ENCODE data around the gene PELO.

Gene PELO

DNA sequence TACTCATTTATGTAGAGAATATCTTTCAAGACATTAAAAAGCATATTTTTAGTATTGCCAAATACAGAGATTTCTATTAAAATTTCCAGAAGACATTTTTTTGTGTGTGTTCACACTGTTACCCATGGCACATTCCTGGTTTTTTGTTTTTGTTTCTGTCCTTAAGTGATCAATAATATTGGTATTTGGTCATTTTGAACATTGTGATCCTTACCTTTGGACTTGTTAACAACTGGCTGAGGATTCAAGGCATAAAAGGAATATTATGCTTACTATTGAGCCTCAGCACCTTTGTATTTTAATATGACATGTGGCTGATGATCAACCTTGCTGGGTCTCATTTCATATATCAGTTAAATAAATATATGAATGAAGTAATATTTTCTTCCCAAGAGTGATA, 41.9 kb downstream of the PELO start:
- DNase-seq (ENCODE audit: low read depth in 2 of 2) = no peak

DNA sequence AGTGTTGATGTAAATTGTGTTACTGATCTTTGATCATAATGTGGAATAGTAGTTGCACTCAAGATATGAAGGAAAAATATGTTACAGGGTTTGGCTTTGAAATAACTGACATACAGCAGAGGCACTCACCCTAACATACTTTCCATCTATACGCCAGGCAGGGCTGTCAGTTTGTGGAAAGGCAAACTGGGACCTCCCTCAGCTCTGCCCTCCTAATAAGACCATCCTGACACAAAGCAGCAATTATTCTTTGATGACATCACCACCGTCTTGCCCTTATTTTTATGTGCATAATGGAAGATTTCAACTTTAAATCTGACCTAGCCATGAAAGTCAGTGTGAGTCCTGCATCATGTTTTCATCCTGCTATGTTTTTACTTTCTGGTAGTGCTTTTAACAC, 42.9 kb downstream of the PELO start:
- DNase-seq (ENCODE audit: low read depth in 2 of 2) = no peak

DNA sequence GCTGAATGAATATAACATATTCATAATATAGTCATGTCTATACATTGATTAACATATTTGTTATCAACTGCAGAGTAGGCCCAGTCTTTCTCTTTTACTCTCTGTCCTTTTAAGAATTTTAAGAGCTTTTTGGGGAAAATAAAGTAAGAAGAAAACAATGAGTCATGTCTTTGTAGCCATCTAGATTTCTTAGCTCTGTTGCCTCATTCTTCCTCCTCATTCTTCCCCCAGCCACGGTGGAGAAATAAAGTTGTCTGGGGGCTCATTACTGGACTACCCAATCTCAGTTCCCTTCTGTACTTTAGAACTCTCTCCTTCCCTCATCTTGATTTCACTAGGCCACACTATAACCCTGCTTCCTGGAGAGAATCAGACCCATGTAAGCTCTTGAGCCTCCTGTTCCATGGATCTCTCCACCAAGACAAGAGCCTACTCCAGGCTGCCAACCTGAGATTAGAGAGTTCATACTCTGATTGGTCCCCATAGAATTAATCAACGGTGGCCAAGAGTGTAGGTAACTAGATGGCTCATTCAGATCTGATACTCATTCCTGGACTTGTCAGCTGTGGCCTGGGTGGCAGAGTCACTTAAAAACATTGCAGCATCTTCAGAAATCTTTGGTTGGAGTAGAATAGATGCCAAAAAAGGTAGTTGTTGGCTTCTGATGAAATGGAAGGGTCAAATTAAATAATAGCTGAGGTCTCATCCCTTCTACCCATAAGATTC, 44.2 kb downstream of the PELO start:
- no peak for DNase-seq (ENCODE audit: low read depth in 2 of 2)

DNA sequence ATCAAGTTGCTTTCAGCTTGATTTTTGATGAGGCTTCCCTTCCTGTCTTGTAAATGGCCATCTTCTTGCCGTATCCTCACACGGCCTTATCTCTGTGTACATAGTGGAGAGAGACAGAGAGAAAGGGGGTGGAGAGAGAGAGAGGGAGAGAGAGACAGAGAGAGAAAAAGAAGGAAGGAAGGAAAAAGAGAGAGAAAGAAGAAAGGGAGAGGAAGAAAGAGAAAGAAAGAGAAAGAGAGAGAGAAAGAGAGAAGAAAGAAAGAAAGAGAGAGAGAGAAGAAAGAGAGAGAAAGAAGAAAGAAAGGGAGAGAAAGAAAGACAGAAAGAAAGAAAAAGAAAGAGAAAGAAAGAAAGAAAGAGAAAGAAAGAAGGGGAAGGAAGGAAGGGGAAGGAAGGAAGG, 46.6 kb downstream of the PELO start:
- DNase-seq (ENCODE audit: low read depth in 2 of 2) = no peak

DNA sequence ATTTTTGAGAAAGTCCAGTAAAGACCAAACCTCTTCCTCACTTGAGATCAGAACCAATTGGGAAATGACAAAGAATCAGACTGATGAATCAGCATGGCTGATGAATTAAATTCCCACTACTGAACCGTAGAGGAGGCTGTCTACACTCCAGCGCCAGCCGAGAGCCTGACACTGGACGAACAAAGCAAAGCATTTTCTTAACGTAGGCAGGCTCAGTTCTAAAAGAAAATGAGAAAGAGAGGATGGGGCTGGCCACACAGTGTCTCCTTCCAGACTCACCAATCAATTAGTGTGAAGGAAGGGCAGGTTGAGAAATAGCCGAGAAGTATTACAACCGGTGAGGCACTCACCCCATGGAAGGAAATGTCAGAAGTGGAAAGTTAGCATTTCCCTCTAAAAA, 49.4 kb downstream of the PELO start:
- DNase-seq (ENCODE audit: low read depth in 2 of 2) = no peak
